Colonic mucosa (tissue), 4 donors: ENCODE data around the gene GET4. TPM values are rescaled to one million over a fixed set of nuclear protein-coding genes. Genes with fewer than 3 reads are reported as not detected.
A peak's percentile ranks its signal among the peaks of the same experiment; 100 is the strongest.

ENCODE experiments used
- DNase-seq: peaks from one replicate; pipeline ENCODE4 v3.0.0-alpha.2; 2020
- H3K27ac ChIP-seq: fragments of 200-600 bp; one replicate; pipeline ENCODE4 v1.8.0; 2021
- H3K27me3 ChIP-seq: fragments of 200-600 bp; one replicate; pipeline ENCODE4 v1.8.0; 2021
- H3K36me3 ChIP-seq: fragments of 200-600 bp; one replicate; pipeline ENCODE4 v1.8.0; 2021
- H3K4me1 ChIP-seq: fragments of 200-600 bp; one replicate; pipeline ENCODE4 v1.8.0; 2021; ENCODE audit warnings: mild to moderate bottlenecking
- H3K4me3 ChIP-seq: fragments of 200-600 bp; one replicate; pipeline ENCODE4 v1.8.0; 2021
- H3K9ac ChIP-seq, 2 donors: one replicate each; pipeline ENCODE4 v1.7.0; 2013; ENCODE audit warnings: control low read depth in 2 of 2, low read depth in 2 of 2, low read length in 2 of 2
- H3K9me3 ChIP-seq: fragments of 200-600 bp; one replicate; pipeline ENCODE4 v1.8.0; 2021
- intact Hi-C: fragments of 100-400 bp; cut with DNase I; formaldehyde crosslinking; loops from one replicate; pipeline ENCODE4 v1.14.1; 2022
- total RNA-seq, 2 donors: library from RNA; stranded (reverse); fragmentation: NEBNext Ultra II Directional in 1 of 2; extraction: Animal tissue kit (Norgen Biotek cat#: 25700) in 1 of 2; gene quantifications; one replicate each; pipeline ENCODE4 v1.2.1, GENCODE V29; 2021
- TF ChIP-seq, protein P1 (sequence below): fragments of 200-600 bp; IDR thresholded peaks from one replicate; pipeline ENCODE4 v1.8.0; 2022; ENCODE audit warnings: antibody characterized with exemption, mild to moderate bottlenecking
- donor health status: healthy.
- donor health status: DM: no; HTN: no; CAD: no.
- donor health status: DM: no; HTN: no; CAD: no.

Gene GET4
- total RNA-seq, 2 donors from 2014 or later: 33.0 to 35.9 TPM

GRCh38 chr7:835485-836401 is 40.6 kb upstream of the GET4 start:
- Histone ChIP-seq H3K9ac (peak overlapping the region in 1 of 2 donors; percentile 23), H3K27ac (peak overlapping the region; percentile 13), H3K4me3 (no peak overlapping the region), H3K27me3 (no peaks in the 10 kb centered on the region), H3K9me3 (no peaks in the 10 kb centered on the region), H3K36me3 (no peaks in the 10 kb centered on the region), H3K4me1 (peaks cover 17% of the 10 kb centered on the region)
- DNase-seq: no peak
- intact Hi-C loops: loop anchor here (5.0 kb wide), 1 partner anchor 37 kb away; no protein-coding TSS in a partner anchor
- TF ChIP-seq, protein P1, sequence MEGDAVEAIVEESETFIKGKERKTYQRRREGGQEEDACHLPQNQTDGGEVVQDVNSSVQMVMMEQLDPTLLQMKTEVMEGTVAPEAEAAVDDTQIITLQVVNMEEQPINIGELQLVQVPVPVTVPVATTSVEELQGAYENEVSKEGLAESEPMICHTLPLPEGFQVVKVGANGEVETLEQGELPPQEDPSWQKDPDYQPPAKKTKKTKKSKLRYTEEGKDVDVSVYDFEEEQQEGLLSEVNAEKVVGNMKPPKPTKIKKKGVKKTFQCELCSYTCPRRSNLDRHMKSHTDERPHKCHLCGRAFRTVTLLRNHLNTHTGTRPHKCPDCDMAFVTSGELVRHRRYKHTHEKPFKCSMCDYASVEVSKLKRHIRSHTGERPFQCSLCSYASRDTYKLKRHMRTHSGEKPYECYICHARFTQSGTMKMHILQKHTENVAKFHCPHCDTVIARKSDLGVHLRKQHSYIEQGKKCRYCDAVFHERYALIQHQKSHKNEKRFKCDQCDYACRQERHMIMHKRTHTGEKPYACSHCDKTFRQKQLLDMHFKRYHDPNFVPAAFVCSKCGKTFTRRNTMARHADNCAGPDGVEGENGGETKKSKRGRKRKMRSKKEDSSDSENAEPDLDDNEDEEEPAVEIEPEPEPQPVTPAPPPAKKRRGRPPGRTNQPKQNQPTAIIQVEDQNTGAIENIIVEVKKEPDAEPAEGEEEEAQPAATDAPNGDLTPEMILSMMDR: no peak

DNA sequence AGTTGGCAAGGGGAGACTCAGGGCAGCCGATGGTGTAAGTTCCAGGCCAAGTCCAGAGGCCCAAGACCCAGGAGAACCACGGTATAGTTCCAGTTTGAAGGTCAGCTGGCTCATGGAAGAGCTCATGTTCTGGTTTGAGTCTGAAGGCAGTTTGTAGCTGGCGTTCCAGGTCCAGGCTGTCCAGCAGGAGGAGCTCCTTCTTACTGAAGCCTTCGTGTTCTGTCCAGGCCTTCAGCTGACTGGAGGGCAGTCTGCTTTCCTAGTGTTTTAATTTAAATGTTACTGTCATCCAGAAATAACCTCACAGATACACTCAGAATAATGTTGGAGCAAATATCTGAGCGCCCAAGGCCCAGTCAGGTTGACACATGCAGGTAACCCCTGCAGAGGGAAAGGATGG is 39.9 kb upstream of the GET4 start:
- TF ChIP-seq, protein P1: peak; percentile 37
- DNase-seq: no peak
- Histone ChIP-seq H3K27ac (peak overlapping the region; percentile 13), H3K4me3 (no peak overlapping the region), H3K9ac (peak overlapping the region in 1 of 2 donors; percentile 23), H3K9me3 (no peaks in the 10 kb centered on the region), H3K27me3 (no peaks in the 10 kb centered on the region), H3K36me3 (no peaks in the 10 kb centered on the region), H3K4me1 (peaks cover 12% of the 10 kb centered on the region)
- intact Hi-C loops: loop anchor here (5.0 kb wide), 1 partner anchor 36 kb away; no protein-coding TSS in a partner anchor

DNA sequence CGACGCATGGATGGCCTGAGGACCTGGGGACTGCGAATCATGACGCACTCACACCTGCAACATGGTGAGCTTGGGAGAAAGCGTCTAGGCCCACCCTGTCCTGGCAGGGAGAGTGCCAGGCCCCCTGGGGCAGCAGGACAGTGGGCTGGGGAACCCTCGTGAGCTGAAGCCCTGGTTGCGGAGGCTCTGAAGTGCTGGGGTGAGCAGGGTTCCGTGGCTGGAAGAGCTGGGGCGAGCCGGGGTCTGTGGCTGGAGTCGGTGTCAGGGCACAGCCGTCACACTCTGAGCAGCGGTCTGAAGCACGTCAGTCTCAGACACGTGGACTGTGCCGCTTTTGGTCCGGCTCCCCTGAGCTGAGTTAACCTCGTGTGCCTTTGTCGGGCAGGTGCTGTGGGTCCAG is 39.4 kb upstream of the GET4 start:
- no peaks in the 10 kb centered on the region for H3K36me3 ChIP-seq
- H3K27ac ChIP-seq: no peak overlapping the region
- no peaks in the 10 kb centered on the region for H3K27me3 ChIP-seq
- TF ChIP-seq, protein P1: no peak
- H3K9me3 ChIP-seq: no peaks in the 10 kb centered on the region
- H3K4me1 ChIP-seq: peaks cover 10% of the 10 kb centered on the region
- no peak for DNase-seq
- intact Hi-C loops: loop anchor here (5.0 kb wide), 1 partner anchor 35 kb away; no protein-coding TSS in a partner anchor
- H3K4me3 ChIP-seq: no peak overlapping the region
- peak overlapping the region in 1 of 2 donors; percentile 23 for H3K9ac ChIP-seq

DNA sequence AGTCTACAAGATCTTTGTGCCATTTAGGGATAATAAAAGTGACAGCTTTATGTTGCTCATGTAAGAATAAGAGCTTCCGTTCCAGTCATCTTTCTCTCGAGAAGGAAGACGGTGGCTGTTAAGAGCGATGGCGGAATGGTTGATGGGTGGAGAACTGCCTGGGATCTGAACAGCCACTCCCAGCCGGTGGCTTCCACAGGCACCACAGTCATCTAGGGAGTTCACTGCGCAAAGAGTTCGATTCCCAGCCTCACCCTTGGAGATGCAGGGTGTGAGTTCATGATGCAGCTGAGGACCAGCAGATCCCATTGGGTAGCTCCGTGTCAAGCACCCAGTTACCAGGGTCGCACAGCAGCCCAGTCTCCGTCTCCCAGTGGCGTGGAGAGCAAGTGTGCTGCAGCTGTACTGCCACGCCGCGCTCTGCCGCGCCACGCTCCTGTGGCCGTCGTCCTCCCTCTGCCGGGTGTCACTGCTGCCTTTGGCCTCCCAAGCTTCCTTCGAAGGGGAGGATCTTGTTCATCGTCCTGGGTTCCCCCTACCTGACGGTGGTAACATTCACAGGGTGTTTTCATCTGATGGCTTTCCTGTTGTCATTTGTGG is 36.3 kb upstream of the GET4 start:
- Histone ChIP-seq H3K9ac (peak overlapping the region in 1 of 2 donors; percentile 6), H3K36me3 (peaks cover 9% of the 10 kb centered on the region), H3K4me3 (no peak overlapping the region), H3K27ac (no peak overlapping the region), H3K9me3 (no peaks in the 10 kb centered on the region), H3K27me3 (no peaks in the 10 kb centered on the region), H3K4me1 (peaks cover 8% of the 10 kb centered on the region)
- DNase-seq: no peak
- TF ChIP-seq, protein P1: no peak
- intact Hi-C loops: no loop called here

DNA sequence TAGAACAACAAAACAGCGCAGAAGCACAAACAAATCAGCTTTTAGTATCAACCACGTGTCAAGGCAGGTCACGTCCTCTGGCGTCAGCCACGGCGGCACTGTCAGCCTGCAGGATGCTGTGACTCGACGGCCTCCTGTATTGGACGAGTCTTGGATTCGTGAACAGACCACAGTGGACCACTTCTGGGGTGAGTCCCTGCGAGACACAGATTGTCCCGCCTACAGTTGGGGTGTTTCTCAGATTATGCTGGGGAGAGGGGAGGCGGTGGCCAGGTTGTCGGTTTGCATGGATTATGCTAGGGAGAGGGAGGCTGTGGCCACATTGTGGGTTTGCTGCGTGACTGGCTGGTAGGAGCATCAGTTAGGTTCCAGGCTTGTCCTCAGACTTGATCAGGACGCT is 34.4 kb upstream of the GET4 start:
- Histone ChIP-seq H3K4me3 (no peak overlapping the region), H3K27ac (peak overlapping the region; percentile 11), H3K4me1 (no peaks in the 10 kb centered on the region), H3K9ac (no peak overlapping the region), H3K36me3 (peaks cover 9% of the 10 kb centered on the region), H3K9me3 (no peaks in the 10 kb centered on the region), H3K27me3 (no peaks in the 10 kb centered on the region)
- intact Hi-C loops: no loop called here
- TF ChIP-seq, protein P1: no peak
- DNase-seq: no peak
